GM23338 (cell line): ENCODE measurements around the gene CAPN14. TPM values are rescaled to one million over a fixed set of nuclear protein-coding genes. Genes with fewer than 3 reads are reported as not detected.

Experiments used
- ATAC-seq: fragments of 200-7000 bp; cut with Tn5 transposase; 3 replicates; pipeline ENCODE4 v1.9.1; 2020
- DNase-seq: peaks from one replicate; pipeline ENCODE4 v3.0.0-alpha.2; 2015; ENCODE audit warnings: low spot score
- H2AFZ ChIP-seq: fragments of 200-600 bp; sonication (generic); 2 replicates; pipeline ENCODE4 v1.8.0; 2016; ENCODE audit warnings: antibody characterized with exemption, mild to moderate bottlenecking, moderate library complexity
- H3F3A ChIP-seq: fragments of 200-600 bp; sonication (generic); replicated peaks from 2 replicates; pipeline ENCODE4 v1.8.0; 2017; ENCODE audit warnings: antibody characterized with exemption, mixed run types, low read depth
- H3K27ac ChIP-seq: fragments of 200-600 bp; sonication (generic); 2 replicates; pipeline ENCODE4 v1.6.1; 2016; ENCODE audit warnings: low read depth
- H3K27me3 ChIP-seq: fragments of 200-600 bp; sonication (generic); 2 replicates; pipeline ENCODE4 v1.8.0; 2016; ENCODE audit warnings: mild to moderate bottlenecking, mixed run types, moderate library complexity; ENCODE audit not compliant: insufficient read depth
- H3K36me3 ChIP-seq: fragments of 200-600 bp; sonication (generic); 2 replicates; pipeline ENCODE4 v1.8.0; 2016; ENCODE audit warnings: mild to moderate bottlenecking; ENCODE audit not compliant: insufficient read depth
- H3K4me1 ChIP-seq: fragments of 200-600 bp; sonication (generic); 2 replicates; pipeline ENCODE4 v1.8.0; 2016; ENCODE audit warnings: mild to moderate bottlenecking, moderate library complexity; ENCODE audit not compliant: insufficient read depth
- H3K4me2 ChIP-seq: fragments of 200-600 bp; sonication (generic); 2 replicates; pipeline ENCODE4 v1.7.1; 2017; ENCODE audit warnings: mixed run types
- H3K4me3 ChIP-seq: fragments of 200-600 bp; sonication (generic); 2 replicates; pipeline ENCODE4 v1.6.1; 2016; ENCODE audit warnings: mixed run types
- H3K79me2 ChIP-seq: fragments of 200-600 bp; sonication (generic); replicated peaks from 2 replicates; pipeline ENCODE4 v1.8.0; 2017; ENCODE audit warnings: mild to moderate bottlenecking; ENCODE audit not compliant: insufficient read depth
- H3K9me2 ChIP-seq: fragments of 200-600 bp; sonication (generic); 2 replicates; pipeline ENCODE4 v1.8.0; 2017; ENCODE audit not compliant: insufficient read depth
- H4K20me1 ChIP-seq: fragments of 200-600 bp; sonication (generic); replicated peaks from 2 replicates; pipeline ENCODE4 v1.8.0; 2017; ENCODE audit warnings: mild to moderate bottlenecking; ENCODE audit not compliant: insufficient read depth
- H3K27ac Mint-ChIP-seq: 2 replicates; pipeline ENCODE4 v1.8.0; 2020; ENCODE audit warnings: inconsistent platforms, mild to moderate bottlenecking, moderate library complexity, mixed read lengths
- H3K27me3 Mint-ChIP-seq: 3 replicates; pipeline ENCODE4 v1.8.0; 2022; ENCODE audit warnings: low read depth, mild to moderate bottlenecking, moderate library complexity, mixed read lengths, inconsistent platforms; ENCODE audit not compliant: insufficient read depth, poor library complexity
- H3K36me3 Mint-ChIP-seq: 3 replicates; pipeline ENCODE4 v1.8.0; 2021; ENCODE audit warnings: low read depth, mild to moderate bottlenecking, inconsistent platforms, moderate library complexity, mixed read lengths
- H3K4me1 Mint-ChIP-seq: 3 replicates; pipeline ENCODE4 v1.8.0; 2020; ENCODE audit warnings: mild to moderate bottlenecking, inconsistent platforms, mixed read lengths
- H3K4me3 Mint-ChIP-seq: 3 replicates; pipeline ENCODE4 v1.8.0; 2021; ENCODE audit warnings: moderate library complexity, mild to moderate bottlenecking, inconsistent platforms, mixed read lengths
- H3K9me3 Mint-ChIP-seq: 3 replicates; pipeline ENCODE4 v1.8.0; 2020; ENCODE audit warnings: moderate library complexity, mild to moderate bottlenecking, inconsistent platforms, mixed read lengths
- CREB1 ChIP-seq: fragments of 250-450 bp; sonication (Bioruptor Pico); IDR thresholded peaks from 2 replicates; pipeline ENCODE4 v1.5.0; 2020; ENCODE audit warnings: low read depth, mild to moderate bottlenecking, moderate library complexity
- CTCF ChIP-seq, 2 experiments: fragments of 200-600 bp in 1 of 2; sonication (generic) in 1 of 2; conservative IDR thresholded peaks; 2 replicates each; pipeline versions ENCODE4 v1.5.1 to v1.6.1; 2016 to 2017; ENCODE audit warnings: antibody characterized with exemption in 2 of 2, low read depth in 2 of 2, mild to moderate bottlenecking in 2 of 2, moderate library complexity in 1 of 2
- ETS1 ChIP-seq: IDR thresholded peaks from 2 replicates; pipeline ENCODE4 v1.6.1; 2016; ENCODE audit warnings: antibody characterized with exemption
- EZH2 ChIP-seq: fragments of 200-600 bp; sonication (generic); IDR thresholded peaks from one replicate; pipeline ENCODE4 v1.8.0; 2017; ENCODE audit warnings: antibody characterized with exemption, mild to moderate bottlenecking, low read depth; ENCODE audit not compliant: unreplicated experiment
- EZH2phosphoT487 ChIP-seq: fragments of 200-600 bp; sonication (generic); IDR thresholded peaks from one replicate; pipeline ENCODE4 v1.8.1; 2018; ENCODE audit warnings: antibody characterized with exemption; ENCODE audit not compliant: unreplicated experiment
- JUNB ChIP-seq: IDR thresholded peaks from one replicate; pipeline ENCODE4 v1.6.1; 2016; ENCODE audit warnings: antibody characterized with exemption; ENCODE audit not compliant: unreplicated experiment
- NANOG ChIP-seq: IDR thresholded peaks from 2 replicates; pipeline ENCODE4 v1.6.1; 2016; ENCODE audit warnings: antibody characterized with exemption, borderline replicate concordance
- POLR2AphosphoS5 ChIP-seq: IDR thresholded peaks from 2 replicates; pipeline ENCODE4 v1.6.1; 2016; ENCODE audit warnings: antibody characterized with exemption, low read depth
- STAT1 ChIP-seq: IDR thresholded peaks from one replicate; pipeline ENCODE4 v1.6.1; 2016; ENCODE audit warnings: antibody characterized with exemption; ENCODE audit not compliant: unreplicated experiment
- ZNF462 ChIP-seq: fragments of 250-450 bp; sonication (Bioruptor Pico); IDR thresholded peaks from 2 replicates; pipeline ENCODE4 v1.5.0; 2020; ENCODE audit warnings: mild to moderate bottlenecking, moderate library complexity
- polyA plus RNA-seq: library from polyadenylated mRNA; unstranded; fragments of >200 nt; fragmentation: Nextera tagmentation; extraction: Ambion mirVana; gene quantifications from 2 replicates; pipeline ENCODE4 v1.2.1, GENCODE V29; 2016
- total RNA-seq: library from RNA; depleted of rRNA; stranded (reverse); fragments of >200 nt; shearing (Covaris generic); gene quantifications from 2 replicates; pipeline ENCODE4 v1.2.3, GENCODE V29; 2014

Gene CAPN14
- total and polyA plus RNA-seq, 2 experiments from 2014 or later, result 0.15 TPM; not detected in 1

- no peak for TF ChIP-seq CTCF (conservative IDR thresholded peaks at IDR 0.05; ENCODE audit: low read depth in 2 of 2)
- TF ChIP-seq POLR2AphosphoS5, result no peak
- TF ChIP-seq NANOG, result no peak
- no peak for TF ChIP-seq JUNB
- no peak for TF ChIP-seq ZNF462
- TF ChIP-seq STAT1, result no peak
- no peak for TF ChIP-seq CREB1 (CRISPR knock-in tag)
- no peak for TF ChIP-seq EZH2phosphoT487
- no peak for TF ChIP-seq ETS1
- no peak for TF ChIP-seq EZH2
- Histone ChIP-seq H4K20me1 (no peaks in the 10 kb centered on the region), H3K27ac (no peak overlapping the region), H3K9me2 (no peaks in the 10 kb centered on the region; the same call in 1 of the 2 replicates), H3K36me3 (no peaks in the 10 kb centered on the region), H3K79me2 (no peaks in the 10 kb centered on the region), H3K4me3 (no peak overlapping the region), H3K4me1 (peaks cover 11% of the 10 kb centered on the region), H3F3A (no peaks in the 10 kb centered on the region), H2AFZ (no peak overlapping the region), H3K4me2 (peak overlapping the region; percentile 62; the same call in 1 of the 2 replicates), H3K27me3 (no peaks in the 10 kb centered on the region)
- H3K4me1 Mint-ChIP-seq, result peaks cover 48% of the 10 kb centered on the region
- H3K9me3 Mint-ChIP-seq, result no peaks in the 10 kb centered on the region
- peaks cover 9% of the 10 kb centered on the region for H3K27me3 Mint-ChIP-seq
- ATAC-seq (peak; percentile 66), DNase-seq (peak; percentile 44)
- no peak overlapping the region for H3K27ac Mint-ChIP-seq
- H3K4me3 Mint-ChIP-seq, result no peak overlapping the region
- peaks cover 8% of the 10 kb centered on the region; the same call in 2 of the 3 replicates for H3K36me3 Mint-ChIP-seq
Measured at GRCh38 chr2:31256611-31257382, 39.5 kb upstream of the CAPN14 start.
